Activated CD4-positive, alpha-beta T cell treated with anti-CD3 and anti-CD28 coated beads for 1 hour (primary cell): ENCODE data around the gene KCNK1.

Experiments used
- DNase-seq: peaks from one replicate; pipeline ENCODE4 v3.0.0-alpha.2; 2020

The KCNK1 gene

DNA sequence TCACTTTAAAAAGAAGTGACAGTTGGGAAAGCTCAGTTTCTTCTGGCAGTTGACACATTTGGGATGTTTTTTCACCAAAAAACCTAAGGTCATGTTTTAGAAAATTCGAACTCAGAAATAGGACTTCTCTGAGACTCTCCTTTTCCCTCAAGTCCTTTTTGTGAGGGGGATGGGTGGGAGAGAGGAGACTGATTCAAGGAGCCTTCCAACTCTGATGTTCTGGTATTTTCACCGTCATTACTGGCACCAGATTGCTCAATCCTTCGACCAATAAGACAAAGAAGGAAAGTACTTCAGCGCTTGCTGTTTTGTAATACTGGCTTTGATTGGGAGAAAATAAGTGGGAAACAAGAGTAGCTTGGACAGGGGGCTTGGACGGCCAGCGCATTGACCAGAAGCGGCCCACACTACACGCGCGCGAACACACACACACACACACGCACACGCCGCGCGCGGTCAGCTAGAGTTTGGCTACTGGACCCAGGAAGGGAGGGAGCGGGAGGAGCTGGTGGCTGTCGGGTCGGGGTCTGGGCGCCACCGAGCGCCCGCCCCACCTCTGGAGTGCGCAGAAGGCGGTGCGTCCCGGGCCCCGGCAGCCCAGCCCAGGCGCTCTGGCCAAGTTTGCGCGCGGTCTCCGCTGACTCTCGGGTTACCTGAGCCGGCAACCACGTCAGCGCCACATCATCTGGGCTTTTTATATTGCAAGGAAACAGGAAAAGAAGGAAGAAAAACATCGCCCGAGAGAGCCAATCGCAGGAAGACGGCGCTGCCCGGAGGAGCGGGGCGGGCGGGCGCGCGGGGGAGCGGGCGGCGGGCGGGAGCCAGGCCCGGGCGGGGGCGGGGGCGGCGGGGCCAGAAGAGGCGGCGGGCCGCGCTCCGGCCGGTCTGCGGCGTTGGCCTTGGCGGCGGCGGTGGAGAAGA lies at the start of gene KCNK1:
Gene KCNK1, plus strand, starts transcription at position 855 of the 921 bp plus-strand sequence. Its CDS starts 66 bp downstream, at position 921.
- no peak for DNase-seq

- no peak for DNase-seq
These were observed 48.6 kb upstream of the KCNK1 start for GRCh38 chr1:233565313-233565712.

GRCh38 chr1:233566886-233567285 lies 47.0 kb upstream of the KCNK1 start:
- DNase-seq = no peak

DNA sequence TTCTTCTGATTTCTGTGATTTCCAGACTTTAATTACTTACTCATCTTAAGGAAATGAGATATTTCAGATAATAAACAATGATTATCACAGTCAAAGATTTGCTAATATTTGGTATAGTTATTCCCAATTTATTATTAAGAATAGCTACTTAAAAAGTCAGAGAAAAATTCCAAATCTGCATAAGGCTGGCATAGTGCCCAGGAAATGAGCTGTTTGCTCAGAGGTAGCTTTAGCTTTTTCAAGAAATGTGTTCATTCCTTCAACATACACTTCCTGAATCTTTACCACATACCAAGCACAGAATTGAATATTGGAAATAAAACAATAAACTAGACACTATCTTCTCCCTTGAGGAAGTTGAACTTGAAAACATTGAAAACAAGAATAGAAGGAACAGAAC lies 44.3 kb upstream of the KCNK1 start:
- no peak for DNase-seq

GRCh38 chr1:233570216-233570615 lies 43.7 kb upstream of the KCNK1 start:
- DNase-seq = no peak

- no peak for DNase-seq
These were observed 43.2 kb upstream of the KCNK1 start for GRCh38 chr1:233570706-233571105.

DNA sequence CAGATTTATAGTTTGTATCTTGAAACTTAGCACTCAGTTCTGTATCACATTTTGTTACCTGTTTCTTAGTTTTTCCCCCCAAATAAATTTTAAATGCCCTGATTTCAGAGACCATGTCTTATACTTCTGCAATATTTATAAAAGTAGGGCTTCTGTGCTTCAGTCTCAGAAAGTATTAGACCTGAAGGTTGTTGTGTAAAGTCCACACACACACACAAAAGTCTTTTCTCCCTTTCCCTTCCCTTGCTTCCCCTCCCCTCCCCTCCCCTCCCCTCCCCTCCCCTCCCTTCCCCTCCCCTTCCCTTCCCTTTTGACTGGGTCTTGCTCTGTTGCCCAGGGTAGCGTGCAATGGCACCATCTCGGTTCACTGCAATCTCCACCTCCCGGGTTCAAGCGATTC lies 41.0 kb upstream of the KCNK1 start:
- DNase-seq = no peak

GRCh38 chr1:233575450-233575849 lies 38.5 kb upstream of the KCNK1 start:
- no peak for DNase-seq

GRCh38 chr1:233582439-233582838 lies 31.5 kb upstream of the KCNK1 start:
- no peak for DNase-seq

DNA sequence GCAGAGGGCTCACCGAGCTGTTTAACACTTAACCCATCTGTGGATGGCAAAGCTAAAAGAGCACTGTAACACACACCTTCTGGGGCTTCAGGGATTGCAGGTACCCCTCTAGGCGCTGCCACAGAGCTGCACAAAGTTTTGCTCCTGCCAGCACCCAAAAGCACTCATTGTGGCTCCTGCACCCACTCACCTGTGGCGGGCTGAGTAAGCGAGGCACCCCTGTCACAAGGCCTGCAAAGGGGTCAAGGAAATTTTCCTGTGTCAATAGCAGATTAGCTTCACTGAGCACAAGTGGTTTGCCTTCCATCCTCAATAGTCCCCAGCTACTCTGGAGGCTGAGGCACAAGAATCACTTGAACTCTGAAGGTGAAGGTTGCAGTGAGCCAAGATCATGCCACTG lies 29.5 kb upstream of the KCNK1 start:
- DNase-seq = no peak

GRCh38 chr1:233584931-233585330 lies 29.0 kb upstream of the KCNK1 start:
- DNase-seq = no peak

- DNase-seq = no peak
These were observed 27.6 kb upstream of the KCNK1 start for GRCh38 chr1:233586301-233586700.

DNA sequence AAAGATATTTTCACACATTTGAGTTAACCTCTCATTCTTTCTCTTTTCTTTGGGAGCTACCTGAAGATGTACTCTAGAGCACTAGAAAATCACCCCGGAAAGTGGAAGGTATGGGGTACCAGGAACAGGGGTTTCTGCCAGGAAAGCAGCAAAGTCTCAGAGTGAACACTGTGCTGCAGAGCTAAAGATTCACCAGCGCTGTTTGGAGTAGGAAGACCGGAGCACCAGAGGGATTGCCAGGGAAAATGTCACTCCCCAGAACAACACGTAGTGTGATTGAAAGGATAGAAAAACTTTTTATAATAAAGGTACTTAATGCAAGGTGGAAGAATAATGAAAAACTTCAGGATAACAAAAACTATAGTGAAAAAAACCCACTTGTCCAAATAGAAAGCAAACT lies 26.7 kb upstream of the KCNK1 start:
- no peak for DNase-seq

DNA sequence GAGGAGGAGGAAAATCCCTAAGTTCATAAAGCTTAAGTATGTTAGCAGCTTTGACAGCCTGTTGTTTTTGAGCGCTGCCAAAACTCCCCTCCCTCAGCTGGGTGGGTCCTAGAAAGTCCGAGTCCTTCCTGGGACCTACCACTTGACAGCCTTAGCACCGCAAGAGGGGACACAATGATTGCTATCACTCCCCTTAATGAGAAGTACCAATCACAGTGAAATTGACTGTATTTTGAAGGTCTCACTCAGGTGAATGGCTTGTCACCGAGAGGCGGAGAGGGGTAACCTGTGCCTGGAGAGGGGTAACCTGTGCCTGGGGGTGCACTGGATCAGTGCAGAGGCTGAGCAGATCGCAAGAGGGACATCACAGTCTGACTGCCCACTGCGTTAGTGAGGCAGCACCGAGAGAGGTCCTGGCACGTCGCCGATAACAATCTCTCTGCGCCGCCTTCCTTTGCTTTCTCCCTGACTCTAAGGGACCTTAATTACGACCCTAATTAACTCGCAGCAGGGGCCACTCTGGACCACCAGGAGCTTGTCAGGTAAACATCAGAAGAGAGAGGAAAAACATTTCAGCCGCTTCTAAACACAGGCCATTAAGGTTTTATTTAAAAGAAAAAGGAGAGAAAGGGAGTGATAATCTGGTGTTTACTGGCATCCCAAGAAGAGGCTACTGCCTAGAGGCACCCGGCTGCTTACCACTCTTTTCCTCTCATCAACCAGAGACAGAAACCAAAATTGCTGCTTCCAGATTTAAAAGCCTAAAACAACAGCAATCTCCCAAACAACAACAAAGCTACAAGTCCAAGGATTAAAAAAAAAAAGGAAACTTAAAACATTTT lies 25.7 kb upstream of the KCNK1 start:
- no peak for DNase-seq

DNA sequence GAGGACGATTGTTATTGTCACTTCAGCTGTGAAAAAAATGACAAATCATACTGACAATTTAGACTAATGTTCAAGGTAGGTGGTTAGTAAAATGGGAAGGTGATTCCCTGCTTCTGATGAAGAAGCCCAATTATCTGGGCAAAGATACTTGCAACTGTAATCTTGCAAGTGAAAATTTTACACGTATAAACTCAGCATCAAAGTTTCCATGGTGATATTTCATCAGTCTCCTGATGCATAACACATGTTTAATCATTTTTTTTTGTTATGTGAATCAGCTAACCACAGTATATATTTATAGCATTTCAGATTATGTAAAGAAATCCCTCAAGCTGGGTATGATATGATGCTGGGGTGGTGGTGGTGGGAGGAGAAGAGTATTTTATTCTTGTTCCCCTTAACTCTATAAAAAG lies 16.4 kb upstream of the KCNK1 start:
- no peak for DNase-seq

DNA sequence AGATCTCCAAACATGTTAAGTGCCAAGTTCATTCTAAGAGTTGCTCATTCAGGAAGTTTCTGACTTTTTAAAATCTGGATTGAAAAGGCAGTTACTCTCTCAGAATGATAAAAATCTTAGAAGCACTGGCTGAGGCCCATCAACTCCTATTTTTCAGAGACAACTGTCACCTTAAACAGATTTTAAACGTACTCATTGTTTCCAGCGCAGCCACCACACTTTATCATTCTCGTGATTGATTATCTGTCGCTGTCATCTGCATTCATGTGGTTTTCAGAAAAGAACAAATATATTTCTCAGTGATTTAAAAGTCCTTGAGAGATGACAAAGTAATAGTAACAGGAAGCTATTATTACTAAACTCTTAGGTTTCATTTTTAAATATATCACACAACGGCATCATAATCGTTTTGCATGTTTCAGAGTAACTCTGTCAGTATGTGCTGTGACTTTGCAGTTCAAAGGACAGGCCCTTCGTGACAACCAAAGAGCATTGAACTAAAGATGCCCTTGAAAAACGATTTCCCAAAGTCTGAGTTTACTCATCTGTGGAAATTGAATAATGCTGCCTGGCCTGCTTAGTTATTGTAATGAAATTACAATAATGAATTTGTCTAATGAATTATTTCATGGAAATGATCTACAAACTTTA lies 14.9 kb upstream of the KCNK1 start:
- no peak for DNase-seq

DNA sequence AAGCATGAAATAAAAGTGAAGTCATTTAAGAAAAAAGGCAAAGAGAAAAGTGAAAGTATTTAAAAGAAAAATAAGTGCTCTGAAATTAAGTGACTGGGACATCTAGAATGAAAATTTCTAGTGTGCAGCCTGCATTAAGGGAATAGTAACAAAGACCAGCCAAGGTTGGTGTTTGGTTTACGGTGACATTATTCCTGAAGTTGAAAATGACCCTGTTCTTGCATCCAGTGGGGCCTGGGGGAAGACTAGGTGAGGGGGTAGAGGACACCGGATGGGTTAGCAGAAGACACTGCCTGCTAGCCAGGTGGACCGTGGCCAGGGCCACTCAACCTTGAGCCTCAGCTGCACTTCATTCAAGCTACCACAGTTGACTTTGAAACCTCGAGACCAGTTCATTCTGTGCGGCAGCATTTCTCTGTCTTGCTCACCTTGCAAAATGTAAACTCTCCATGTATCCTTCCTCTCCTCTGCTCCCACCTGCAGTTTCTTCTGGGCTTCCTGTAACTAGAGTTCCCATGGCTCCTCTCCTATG lies 14.3 kb upstream of the KCNK1 start:
- no peak for DNase-seq

GRCh38 chr1:233600488-233600887 lies 13.4 kb upstream of the KCNK1 start:
- no peak for DNase-seq

DNA sequence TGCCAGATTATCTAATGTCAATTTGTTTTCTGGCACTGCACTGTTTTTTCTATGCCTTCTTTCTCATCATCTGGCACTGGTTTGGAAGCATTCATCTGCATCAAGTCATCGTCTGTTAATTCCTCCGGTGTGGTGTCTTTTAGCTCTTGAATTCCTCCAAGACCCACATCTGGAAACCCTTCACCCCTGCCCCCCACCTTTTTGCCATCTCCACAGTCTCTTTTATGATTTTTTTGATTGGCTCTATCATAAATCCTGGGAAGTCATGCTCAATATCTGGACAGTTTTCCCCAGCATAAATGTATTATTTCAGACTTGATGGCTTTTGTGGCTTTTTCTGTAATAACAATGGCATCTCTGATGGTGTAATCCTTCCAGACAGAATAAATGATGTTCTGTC lies 10.4 kb upstream of the KCNK1 start:
- no peak for DNase-seq

DNA sequence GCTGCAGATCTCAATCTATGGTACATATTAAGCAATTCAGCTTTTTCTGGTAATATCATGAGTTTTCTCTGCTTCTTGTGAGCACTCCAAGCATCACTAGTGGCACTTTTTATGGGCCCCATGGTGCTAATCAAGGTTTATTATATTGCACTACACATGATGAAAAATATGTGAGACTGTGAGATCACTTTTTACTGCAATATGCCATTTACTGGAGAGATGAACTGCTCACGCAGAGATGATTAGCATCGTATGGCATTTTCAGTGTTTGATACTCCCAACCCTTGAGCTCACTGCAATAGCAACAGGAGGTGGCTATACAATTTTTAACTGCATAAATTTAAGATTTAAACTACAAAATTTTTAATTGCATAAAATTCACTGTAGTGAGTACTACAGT lies 8.7 kb upstream of the KCNK1 start:
- no peak for DNase-seq

DNA sequence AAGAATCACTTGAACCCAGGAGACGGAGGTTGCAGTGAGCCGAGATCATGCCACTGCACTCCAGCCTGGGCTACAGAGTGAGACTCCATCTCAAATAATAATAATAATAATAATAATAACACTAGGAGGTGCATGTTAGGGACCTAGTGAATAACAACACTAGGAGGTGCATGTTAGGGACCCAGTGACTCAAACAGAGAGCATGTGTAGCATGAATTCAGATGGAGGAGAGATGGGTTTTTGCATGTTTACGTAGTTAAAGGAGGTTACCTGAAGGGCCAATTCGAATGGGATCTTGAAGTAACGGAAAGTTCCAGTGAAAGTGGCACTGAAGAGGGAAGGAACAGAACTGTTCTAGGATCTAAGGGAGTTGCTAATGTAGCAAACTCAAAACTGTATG lies 7.1 kb upstream of the KCNK1 start:
- DNase-seq = no peak

GRCh38 chr1:233607252-233608119 lies 6.4 kb upstream of the KCNK1 start:
- DNase-seq = no peak
